HG03060 (cell line): ENCODE data around the gene AGFG1.
"Not testable (repeated sequence)": the region's sequence is repeated elsewhere in the genome, so short reads cannot be mapped to it uniquely, and the experiment has no call there.

ENCODE experiments used
- ATAC-seq: cut with Tn5 transposase; IDR thresholded peaks from one replicate; pipeline ENCODE4 v1.9.1; 2021; ENCODE audit warnings: low read depth, moderate number of reproducible peaks; ENCODE audit not compliant: unreplicated experiment

Gene AGFG1

DNA sequence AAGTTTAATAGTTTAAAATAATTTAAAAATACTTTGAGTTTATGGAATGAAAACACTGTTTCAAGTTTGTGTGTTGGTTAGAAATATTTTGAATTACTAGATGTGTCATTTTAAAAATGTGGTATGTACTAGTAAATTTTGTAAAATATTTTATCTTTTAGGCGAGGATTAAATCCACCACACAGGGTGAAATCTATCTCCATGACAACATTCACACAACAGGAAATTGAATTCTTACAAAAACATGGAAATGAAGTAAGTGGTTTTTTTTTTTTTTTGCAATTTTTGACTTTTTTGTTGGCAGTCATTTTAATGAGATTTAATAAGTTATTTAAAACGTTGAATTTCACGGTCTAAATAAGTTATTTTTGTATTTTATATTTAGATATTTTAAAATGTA lies 19.4 kb downstream of the AGFG1 start:
- no peak for ATAC-seq

DNA sequence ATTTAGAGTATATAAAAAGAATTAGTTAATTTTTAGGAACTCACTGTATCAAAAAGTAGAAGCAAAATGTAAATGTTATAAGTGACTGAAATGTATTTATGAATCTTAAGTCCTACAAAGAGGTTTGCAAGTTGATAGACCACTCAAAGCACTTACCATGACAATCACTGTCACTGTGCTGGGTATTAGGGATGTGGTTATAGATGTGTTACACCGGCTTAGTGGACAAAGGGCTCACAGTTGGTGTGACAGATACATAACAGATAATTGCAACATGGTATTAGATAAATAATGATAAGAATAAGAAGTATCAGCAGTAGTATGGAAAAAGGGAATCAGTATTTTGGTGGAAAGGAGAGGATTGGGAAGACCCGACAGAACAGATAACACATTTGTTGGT lies 21.6 kb downstream of the AGFG1 start:
- no peak for ATAC-seq

DNA sequence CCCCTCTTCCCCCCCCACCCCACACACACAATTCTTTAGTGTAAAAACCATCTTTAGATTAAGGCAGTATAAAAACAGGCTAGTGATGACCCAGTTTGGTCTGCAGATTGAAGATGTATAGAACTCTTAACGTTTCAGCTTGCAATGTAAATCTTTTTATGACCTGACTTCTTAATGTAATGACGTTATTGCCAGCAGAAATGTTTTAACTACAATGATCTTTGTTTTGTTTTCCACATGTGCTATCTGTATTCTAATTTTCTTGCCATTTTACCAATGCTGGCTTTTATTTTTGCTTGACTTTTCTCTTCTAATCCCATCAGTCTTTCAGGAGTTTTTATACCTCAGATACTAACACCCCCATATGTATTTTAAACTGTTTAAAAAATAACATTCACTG lies 25.2 kb downstream of the AGFG1 start:
- ATAC-seq: no peak

DNA sequence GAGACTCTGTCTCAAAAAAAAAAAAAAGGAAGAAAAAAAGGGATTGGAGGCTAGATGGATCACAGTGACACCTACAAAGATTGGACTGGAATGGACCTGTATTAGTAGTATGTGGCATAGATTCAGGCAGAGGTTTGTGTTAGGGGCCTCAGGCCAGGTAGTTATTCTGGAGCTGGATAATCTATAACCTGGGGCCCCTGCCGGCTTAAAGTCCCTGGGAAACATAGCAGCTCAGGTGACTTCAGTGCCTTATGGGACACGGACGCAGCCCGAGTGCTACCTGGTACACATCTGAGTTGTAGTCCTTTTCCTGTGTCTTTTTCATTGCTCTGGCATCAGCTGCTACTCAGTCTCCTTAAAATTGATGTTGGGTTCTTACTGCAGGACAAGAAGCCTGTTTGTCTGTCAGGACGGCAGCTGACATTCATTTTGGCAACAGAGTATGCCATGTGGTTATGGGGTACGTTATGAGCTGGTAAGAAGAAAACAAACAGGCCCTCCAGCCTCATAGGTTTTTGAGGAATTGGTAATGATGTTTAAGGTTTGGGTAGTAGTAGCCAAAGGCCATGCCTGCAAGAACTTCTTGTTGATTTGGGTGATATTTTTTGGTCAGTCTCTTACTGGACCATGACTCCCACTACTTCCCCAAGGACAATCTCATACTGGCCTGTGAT lies 27.8 kb downstream of the AGFG1 start:
- no peak for ATAC-seq

DNA sequence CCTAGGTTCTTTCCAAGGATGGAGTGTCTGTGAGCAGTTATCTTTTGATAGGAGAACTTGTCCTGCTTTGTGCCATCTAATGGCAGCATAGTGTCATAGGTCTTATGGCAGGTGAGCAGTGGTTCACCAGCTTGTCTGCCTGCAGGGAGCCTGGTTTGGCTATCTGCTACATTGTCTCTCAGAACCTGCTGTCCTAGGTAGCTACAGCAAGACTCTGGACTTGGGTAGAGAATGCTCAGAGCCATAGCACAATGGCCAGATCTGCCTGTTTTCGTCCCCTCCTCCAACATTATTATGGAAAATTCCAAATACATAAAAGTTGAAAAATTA lies 28.3 kb downstream of the AGFG1 start:
- no peak for ATAC-seq

DNA sequence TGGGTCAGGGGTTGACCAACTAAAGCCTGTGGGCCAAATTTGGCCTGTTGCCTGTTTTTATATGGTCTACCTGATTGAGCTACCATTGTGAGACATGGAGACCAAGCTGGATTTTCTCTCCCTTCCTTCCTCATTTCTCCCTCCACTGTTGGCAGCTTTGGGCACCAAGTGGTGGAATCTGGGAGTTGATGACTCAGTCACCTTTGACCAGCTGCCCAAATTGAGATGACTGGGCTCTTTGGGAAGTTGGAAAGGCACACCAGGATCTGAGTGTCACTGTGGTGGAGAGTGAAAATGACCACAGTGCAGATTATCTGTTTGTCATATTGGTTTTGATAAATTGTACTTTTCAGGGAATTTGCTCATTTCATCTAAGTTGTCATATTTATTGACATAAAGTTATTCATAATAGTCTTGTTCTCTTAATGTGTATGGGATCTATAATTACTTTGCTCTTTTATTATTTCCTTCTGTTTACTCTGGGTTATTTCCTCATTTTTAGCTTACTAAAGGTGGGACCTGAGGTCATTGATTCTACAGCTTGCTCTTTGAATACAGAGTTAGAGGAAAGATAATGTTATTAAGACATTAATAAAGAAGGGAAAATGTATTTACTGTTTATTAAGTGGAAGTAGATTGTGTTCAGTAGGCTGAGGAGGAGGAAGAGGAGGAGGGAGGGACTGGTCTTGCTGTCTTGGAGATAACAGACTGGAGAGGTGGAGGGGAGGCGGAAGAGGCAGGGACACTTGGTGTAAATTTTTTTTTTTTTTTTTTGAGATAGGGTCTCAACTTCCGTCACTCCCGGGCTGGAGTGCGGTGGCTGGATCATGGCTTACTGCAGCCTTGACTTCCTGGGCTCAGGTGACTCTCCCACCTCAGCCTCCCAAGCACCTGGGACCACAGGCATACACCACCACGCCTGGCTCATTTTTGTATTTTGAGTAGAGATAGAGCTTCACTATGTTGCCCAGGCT lies 31.8 kb downstream of the AGFG1 start:
- no peak for ATAC-seq

DNA sequence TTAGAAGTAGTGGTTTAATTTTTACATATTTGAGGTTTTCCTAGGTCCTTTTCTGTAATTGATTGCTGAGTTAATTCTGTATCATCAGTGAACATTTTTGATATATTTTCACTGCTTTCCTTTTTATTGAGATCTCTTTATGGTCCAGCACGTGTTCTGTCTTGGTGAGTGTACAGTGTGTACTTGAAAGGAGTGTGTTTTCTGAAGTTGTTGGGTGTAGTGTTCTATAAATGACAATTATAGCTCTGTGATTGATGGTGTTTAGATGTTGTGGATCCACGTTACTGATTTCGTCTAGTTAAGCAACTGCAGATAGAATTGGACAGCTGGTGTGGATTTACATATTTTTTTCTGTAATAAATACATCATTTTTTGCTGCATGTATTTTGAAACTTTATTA lies 32.7 kb downstream of the AGFG1 start:
- no peak for ATAC-seq

DNA sequence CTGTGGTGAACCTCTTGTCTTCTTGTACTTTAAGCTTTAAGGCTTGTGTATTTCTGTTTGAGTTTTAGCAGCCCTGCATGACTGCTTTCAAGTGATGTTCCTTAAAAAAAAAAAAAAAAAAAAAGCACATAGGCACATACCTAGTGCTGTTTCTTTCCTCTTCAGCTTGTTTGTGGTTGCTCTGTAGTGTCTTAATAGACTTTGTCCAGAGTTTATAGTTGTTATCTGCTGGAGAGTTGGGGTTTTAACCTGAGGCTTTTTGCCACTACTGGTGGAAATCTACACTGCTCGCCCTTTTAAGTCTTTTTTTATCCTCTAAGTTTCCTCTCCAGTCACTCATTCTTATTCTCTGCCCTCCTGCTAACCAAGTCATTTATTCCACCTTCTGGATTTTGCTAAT lies 34.5 kb downstream of the AGFG1 start:
- no peak for ATAC-seq

DNA sequence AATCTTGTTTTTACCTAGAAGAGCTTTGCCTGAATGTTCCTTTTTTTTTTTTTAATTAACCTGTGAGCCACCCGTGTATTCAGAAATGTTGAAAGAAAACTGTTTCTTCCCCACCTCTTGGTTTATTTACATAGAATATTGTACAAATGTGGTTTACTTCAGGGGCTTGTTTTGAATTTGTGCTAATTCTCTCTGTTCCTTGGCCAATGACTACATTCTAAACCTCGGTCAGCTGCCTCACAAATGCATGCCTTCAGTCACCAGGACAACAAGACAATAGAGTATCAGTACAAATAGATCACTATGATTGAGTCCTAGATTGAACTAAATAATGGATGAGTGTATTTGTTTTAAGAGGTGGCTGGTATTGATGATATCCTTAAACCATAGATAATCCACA lies 36.0 kb downstream of the AGFG1 start:
- no peak for ATAC-seq

DNA sequence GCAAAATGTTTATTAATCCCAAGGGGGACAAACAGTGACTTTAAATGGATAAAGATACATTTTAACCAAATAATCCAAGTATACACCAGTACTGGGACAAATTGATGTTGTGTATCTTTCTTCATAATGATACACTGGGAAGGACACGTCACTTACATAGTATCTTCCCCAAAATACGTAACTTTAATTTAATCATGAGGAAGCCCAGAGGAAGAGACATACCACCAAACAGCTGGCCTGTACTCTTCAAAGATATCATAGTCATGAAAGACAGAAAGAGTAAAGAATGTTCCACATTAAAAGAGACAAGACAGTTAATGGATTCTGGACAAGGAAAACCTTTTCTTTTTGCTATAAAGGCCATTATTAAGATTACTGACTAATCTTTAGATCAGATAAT lies 37.1 kb downstream of the AGFG1 start:
- no peak for ATAC-seq

DNA sequence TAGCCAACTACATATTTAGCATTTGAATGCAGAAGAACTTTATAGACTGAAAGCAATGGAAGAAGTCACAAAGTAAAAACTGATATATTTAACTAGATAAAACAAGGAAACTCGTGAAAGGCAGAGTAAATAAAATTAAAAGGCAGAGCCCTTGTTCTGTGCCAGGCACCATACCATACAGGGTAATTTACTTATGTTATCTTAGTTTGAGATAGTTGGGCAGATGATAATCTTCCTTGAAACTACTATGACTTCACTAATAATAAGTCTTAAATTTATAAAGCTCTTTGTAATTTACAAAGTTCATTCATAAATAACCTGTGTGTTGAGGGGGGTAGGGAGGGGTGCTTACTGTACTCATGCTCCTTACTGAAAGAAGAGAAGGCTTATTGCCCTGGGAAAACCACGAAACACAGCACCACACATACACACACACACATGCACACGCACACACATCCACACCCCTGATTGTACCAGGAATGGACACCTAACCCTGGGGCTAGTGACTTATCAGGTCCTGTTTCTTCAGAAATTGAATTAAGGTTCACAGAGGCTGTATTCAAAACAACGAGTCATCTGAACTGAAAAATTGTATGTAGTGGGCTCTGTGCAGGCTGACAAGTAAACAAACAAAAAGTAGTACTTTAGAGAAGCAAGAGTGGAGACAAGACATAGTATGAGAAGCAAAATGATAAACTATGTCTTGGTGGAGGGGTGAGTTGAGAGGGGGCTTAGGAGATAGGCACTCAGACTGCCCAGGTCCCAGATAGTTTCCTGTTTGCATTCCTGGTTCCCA lies 38.1 kb downstream of the AGFG1 start:
- no peak for ATAC-seq

DNA sequence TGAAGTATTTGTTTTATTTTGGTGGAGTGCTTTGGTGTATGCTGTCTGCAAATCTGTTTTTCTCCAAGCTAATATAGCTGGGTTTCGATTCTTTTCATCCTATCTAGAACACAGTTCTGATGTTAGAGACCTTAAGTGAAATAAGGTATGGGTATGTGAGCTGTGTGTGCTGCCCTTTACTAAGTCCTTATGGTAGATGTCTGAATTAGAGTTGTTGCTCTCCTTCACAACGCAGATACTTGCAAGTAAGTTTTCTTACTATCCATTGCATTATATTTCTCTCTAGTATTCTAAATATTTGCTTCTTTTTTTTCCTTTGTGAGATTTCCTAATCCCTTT lies 38.6 kb downstream of the AGFG1 start:
- ATAC-seq: no peak

DNA sequence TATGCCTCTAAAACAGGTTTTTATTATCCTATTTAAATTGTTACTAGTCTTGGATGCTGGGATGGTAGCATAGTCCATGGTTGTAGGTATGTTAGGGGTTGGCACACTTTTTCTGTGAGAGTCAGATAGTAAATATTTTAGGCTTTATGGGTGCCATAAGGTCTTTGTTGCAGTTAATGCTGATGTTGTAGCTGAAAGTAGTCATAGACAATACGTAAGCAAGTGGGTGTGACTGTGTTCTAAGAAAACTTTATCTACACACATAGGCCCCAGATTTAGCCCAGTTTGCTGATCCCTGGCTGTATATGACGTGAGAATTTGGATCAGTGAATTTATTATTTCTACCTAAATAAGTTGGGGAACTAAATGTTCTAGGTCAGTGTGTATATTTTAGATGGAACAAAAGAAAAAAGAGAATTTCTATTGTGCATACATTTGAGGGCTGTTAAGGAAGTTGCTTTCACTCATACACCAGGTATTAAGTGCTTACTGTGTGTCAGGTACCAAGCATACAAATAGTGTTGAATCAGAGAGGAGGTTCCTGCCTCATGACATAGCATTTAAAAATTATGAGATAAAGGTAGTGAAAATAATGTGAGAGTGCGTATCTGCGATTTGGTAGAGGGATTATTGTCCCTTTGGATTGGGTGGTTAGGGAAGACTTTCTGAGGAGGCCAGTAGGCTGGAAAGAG lies 39.4 kb downstream of the AGFG1 start:
- no peak for ATAC-seq

DNA sequence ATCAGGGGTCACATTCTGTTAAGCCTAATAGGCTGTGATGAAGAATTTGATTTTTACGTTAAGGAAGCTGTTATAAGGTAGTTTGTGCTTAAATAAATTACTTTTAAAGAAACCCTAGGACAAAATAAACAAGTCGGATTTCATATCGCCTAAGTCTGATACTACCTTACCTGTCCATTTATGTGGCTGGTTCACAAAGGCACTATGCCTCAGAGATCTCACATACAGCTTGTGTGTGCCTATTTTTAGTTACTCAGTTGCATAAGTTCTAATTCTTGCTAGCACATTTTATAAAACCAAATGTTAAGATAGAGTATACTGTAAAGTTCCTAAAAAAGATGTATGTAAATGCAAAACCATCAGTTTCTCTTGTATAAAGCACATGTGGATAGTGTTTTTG lies 40.0 kb downstream of the AGFG1 start:
- ATAC-seq: no peak

DNA sequence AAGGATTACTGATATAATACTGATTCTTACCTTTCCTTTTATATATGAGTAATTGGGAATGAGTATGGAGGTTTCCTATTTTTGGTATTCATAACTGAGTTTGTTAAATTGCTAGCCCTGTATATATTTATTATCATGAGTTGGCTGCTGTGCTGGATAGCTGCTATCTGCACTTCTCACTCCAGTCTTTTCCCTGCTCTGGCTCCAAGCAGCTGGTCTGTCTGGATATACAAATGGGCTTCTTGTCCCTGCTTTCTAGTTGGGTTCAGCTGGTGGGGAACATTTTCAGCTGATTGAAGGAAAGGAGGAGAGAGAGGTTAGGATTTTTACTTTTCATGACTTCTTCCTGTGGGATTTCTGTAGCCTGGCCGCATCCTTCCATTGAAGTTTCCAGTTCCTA lies 41.2 kb downstream of the AGFG1 start:
- no peak for ATAC-seq

DNA sequence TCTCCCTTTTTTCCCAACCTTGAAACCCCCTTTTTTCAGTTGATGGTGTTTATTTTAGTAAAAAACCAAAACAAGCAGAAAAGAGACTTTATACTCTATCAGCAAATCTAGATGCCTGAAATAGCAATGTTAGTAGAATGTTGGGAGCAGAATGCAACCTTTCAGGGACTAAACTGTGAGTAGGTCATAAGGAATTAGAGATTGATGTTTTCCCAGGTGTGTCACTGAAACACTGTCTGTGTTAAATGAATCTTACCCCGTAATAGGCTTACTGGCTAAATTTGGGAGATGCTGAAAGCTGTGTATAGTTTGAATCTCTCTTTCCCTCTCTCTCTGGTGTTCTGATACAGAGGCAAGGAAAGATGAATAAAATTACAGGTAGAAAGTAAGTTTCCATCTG lies 43.8 kb downstream of the AGFG1 start:
- ATAC-seq: no peak

DNA sequence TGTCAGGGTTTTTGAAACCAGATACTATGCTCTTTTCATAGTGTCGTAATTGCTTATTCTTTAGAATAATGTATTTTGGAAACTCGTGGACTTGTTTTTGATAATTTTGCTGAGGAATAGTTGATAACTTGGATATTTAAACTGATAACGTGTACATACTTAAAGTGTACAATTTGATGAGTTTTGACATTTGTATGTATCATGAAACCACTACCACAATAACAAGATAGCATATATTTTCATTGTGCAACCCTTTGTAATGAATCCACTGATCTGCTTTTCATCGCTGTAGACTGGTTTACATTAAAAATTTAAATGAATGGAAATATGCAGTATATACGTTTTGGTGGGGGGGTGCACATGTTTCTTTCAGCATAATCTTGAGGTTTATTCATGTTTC lies 45.8 kb downstream of the AGFG1 start:
- no peak for ATAC-seq

DNA sequence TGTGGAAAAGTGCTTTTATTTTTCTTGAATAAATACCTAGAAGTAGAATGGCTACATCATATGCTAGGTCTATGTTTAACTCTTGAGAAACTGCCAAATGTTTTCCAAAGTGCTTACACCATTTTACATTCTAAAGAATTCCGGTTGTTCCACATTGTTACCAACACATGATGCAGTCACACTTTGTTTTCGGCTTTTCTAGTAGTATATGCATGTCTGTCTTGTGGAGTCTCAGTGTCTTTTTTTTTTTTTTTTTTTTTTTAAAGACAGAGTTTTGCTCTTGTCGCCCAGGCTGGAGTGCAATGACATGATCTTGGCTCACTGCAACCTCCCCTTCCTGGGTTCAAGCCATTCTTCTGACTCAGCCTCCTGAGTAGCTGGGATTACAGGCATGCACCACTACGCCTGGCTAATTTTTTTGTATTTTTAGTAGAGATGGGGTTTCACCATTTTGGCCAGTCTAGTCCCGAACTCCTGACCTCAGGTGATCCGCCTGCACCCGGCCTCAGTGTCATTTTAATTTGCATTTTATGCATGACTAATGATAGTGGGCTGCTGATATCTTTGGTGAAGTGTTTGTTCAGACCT lies 46.4 kb downstream of the AGFG1 start:
- not testable (repeated sequence) for ATAC-seq

DNA sequence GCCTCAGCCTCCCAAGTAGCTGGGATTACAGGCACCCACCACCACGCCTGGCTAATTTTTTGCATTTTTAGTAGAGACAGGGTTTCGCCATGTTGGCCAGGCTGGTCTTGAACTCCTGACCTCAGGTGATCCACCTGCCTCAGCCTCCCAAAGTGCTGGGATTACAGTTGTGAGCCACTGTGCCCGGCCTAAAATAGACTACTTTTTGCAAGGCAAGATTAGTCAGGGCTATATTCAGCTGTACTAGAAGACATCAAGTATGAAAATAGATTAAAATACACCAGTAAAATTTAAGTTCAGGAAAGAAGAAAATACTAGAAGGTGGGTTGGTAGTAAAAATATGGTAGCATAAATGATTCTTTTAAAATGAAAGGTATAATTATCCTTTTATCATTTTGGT lies 49.2 kb downstream of the AGFG1 start:
- not testable (repeated sequence) for ATAC-seq

DNA sequence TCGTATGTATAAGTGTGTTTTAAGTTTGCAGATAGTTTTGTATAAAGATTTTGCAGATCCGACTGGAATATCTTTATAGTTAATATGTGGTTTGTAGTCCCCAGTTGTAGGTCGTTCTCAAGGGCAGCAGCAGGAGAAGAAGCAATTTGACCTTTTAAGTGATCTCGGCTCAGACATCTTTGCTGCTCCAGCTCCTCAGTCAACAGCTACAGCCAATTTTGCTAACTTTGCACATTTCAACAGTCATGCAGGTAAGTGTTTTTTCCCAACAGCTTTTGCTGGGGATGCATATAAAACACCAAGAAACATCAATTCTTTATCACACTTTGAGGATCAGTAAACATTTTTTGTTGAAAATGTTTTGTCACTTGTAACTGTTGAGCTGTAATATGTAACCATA lies 52.7 kb downstream of the AGFG1 start:
- no peak for ATAC-seq
